K562 (cell line): ENCODE results near the gene TRIM25. TPM values are rescaled to one million over a fixed set of nuclear protein-coding genes. Genes with fewer than 3 reads are reported as not detected.

Experiments
- CHD1 ChIP-seq: fragments of 200-600 bp; sonication (generic); IDR thresholded peaks from one replicate; pipeline ENCODE4 v1.6.1; 2012; ENCODE audit warnings: mild to moderate bottlenecking, moderate library complexity, low read length, inconsistent platforms
- HDGF ChIP-seq: fragments of 450-650 bp; IDR thresholded peaks from 2 replicates; pipeline ENCODE4 v1.6.1; 2016
- HNRNPK ChIP-seq: fragments of 200-400 bp; formaldehyde crosslinking; IDR thresholded peaks from one replicate; pipeline ENCODE4 v1.6.1; 2018; ENCODE audit warnings: mild to moderate bottlenecking, low read depth, low read length; ENCODE audit not compliant: poor library complexity, severe bottlenecking
- MBD2 ChIP-seq: sonication (generic); IDR thresholded peaks from 2 replicates; pipeline ENCODE4 v1.6.1; 2016; ENCODE audit warnings: low read depth, borderline replicate concordance
- MTA2 ChIP-seq: fragments of 450-650 bp; IDR thresholded peaks from 2 replicates; pipeline ENCODE4 v1.6.1; 2016; ENCODE audit warnings: low read depth
- NR2C1 ChIP-seq, 2 experiments: fragments of 450-650 bp; IDR thresholded peaks; 2 replicates each; pipeline ENCODE4 v1.6.1; 2017; ENCODE audit warnings: mild to moderate bottlenecking in 2 of 2, antibody characterized with exemption in 1 of 2, inconsistent platforms in 1 of 2, missing compliant biosample characterization in 1 of 2, missing genetic modification characterization in 1 of 2
- PTTG1 ChIP-seq: fragments of 450-650 bp; IDR thresholded peaks from 2 replicates; pipeline ENCODE4 v1.6.1; 2016; ENCODE audit warnings: low read depth, mild to moderate bottlenecking, missing genetic modification characterization, missing compliant biosample characterization
- RBM17 ChIP-seq: fragments of 200-400 bp; formaldehyde crosslinking; IDR thresholded peaks from 2 replicates; pipeline ENCODE4 v1.6.1; 2017; ENCODE audit warnings: low read depth, mild to moderate bottlenecking, low read length, borderline replicate concordance
- SMC3 ChIP-seq: conservative IDR thresholded peaks from 2 replicates; pipeline ENCODE4 v1.6.1; 2011; ENCODE audit warnings: low read depth, low read length, improper control_type of control experiment; ENCODE audit not compliant: insufficient read depth
- TCF3 ChIP-seq: sonication (generic); formaldehyde crosslinking; IDR thresholded peaks from 2 replicates; pipeline ENCODE4 v1.4.0; 2020; ENCODE audit warnings: mild to moderate bottlenecking, missing genetic modification reagents
- TEAD2 ChIP-seq: fragments of 450-650 bp; IDR thresholded peaks from 2 replicates; pipeline ENCODE4 v1.6.1; 2016; ENCODE audit warnings: missing genetic modification characterization, control low read depth, missing compliant biosample characterization
- TSC22D4 ChIP-seq: fragments of 450-650 bp; IDR thresholded peaks from 2 replicates; pipeline ENCODE4 v1.6.1; 2016; ENCODE audit warnings: missing genetic modification characterization, missing biosample characterization, control low read depth
- ZC3H8 ChIP-seq: fragments of 450-650 bp; IDR thresholded peaks from 2 replicates; pipeline ENCODE4 v1.6.1; 2017
- ZFP36 ChIP-seq: fragments of 150-350 bp; IDR thresholded peaks from 2 replicates; pipeline ENCODE4 v1.6.1; 2018; ENCODE audit warnings: low read length, low read depth; ENCODE audit not compliant: partially characterized antibody
- ZKSCAN1 ChIP-seq: fragments of 150-350 bp; IDR thresholded peaks from 2 replicates; pipeline ENCODE4 v1.6.1; 2016; ENCODE audit warnings: low read depth, low read length
- ZNF23 ChIP-seq: fragments of 250-450 bp; sonication (Bioruptor Pico); IDR thresholded peaks from 2 replicates; pipeline ENCODE4 v1.4.0; 2020; ENCODE audit warnings: mild to moderate bottlenecking
- ZNF282 ChIP-seq: sonication (generic); formaldehyde crosslinking; IDR thresholded peaks from 2 replicates; pipeline ENCODE4 v1.8.1; 2023; ENCODE audit warnings: missing genetic modification reagents
- ZNF764 ChIP-seq: fragments of 250-450 bp; sonication (Bioruptor Pico); IDR thresholded peaks from 2 replicates; pipeline ENCODE4 v1.4.0; 2020; ENCODE audit warnings: low read depth, mild to moderate bottlenecking, moderate library complexity
- polyA plus RNA-seq, 8 experiments: library from polyadenylated mRNA; depleted of rRNA in 4 of 8; stranded (reverse) in 5 of 8; unstranded in 3 of 8; fragments of >200 nt; fragmentation: Nextera tagmentation in 2 of 8; fragmentation: Illumina TruSeq in 1 of 8; extraction: Ambion mirVana in 2 of 8; extraction: Trizol in 1 of 8; gene quantifications; 2 replicates each; pipeline versions ENCODE4 v1.2.1 to v1.2.3, GENCODE V29; 2011 to 2014; ENCODE audit warnings: inconsistent platforms in 1 of 8, missing spikeins in 1 of 8
- total RNA-seq, 7 experiments: library from RNA; depleted of rRNA in 6 of 7; stranded (reverse); fragments of >200 nt in 6 of 7; fragmentation: Illumina TruSeq in 2 of 7; extraction: Trizol in 2 of 7; gene quantifications; 2 replicates each; pipeline versions ENCODE4 v1.2.1 to v1.2.3, GENCODE V29; 2011 to 2021; ENCODE audit warnings: low replicate concordance in 1 of 7
- TF ChIP-seq, protein P1 (sequence below): fragments of 250-450 bp; sonication (Bioruptor Pico); IDR thresholded peaks from 2 replicates; pipeline ENCODE4 v1.4.0; 2020; ENCODE audit warnings: mild to moderate bottlenecking
- TF ChIP-seq, protein P2 (sequence below): fragments of 200-800 bp; sonication (Bioruptor generic); IDR thresholded peaks from 2 replicates; pipeline ENCODE4 v1.6.1; 2017; ENCODE audit warnings: missing genetic modification characterization, missing compliant biosample characterization
- TF ChIP-seq, protein P3 (sequence below): sonication (generic); formaldehyde crosslinking; IDR thresholded peaks from 2 replicates; pipeline ENCODE4 v1.8.1; 2023; ENCODE audit warnings: missing genetic modification reagents, mild to moderate bottlenecking, borderline replicate concordance

TRIM25 gene
- total and polyA plus RNA-seq, 9 of the 15 experiments (the other 6 are each of a cell fraction or from before 2014, with no cell fraction given) = 5.9 to 49.5 (median 24.5) TPM

DNA sequence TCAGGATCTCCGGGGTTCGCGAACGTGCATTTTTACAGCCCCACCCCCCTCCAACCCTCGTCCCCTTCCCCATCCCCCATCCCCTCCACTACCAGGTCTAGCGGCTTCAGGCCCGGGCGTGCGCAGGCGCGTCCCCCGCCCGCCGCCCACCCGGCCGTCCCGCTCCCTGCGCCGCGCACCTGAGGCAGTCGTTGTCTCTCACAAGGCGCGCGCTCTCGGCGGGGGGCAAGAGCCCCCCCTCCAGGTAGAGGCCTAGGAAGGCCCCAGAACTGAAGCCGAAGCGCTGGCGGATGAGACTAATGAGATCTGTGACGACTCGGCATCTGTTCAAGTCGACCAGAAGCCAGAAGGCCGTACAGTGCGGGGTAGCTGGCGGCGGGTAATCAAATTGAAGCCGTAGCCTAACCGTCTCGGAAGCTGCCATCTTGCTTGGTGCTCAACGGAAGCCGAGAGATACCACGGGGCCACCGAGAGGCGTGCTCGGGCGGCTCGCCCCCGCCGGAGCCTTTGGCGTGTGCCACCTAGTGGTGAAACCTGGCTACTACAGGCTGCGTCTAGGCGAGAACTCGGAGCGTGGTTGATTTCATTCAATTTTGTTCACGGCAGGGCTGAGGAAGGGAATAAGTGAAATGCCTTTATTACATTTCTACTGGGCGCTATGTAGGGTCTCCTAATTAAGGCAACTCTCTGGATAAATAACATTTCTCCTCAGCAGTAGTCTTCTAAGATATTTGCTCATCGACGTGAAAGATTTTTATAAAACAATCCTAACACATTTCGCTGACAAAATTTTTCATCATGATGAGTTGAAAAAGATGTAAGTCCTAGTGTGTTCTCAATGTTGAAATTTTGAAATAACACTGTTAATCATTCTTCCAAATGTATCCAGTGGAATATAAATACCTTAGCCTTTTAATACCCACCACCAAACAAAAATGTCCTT is 47.0 kb upstream of the TRIM25 start, which contains the start of gene COIL (continued):
- TF ChIP-seq HNRNPK (no peak), ZNF282 (no peak), TEAD2 (tag) (no peak), MTA2 (no peak), NR2C1 (IDR thresholded peaks at IDR 0.05) (no peak), NR2C1 (tag; IDR thresholded peaks at IDR 0.05) (peak; percentile 41; the same call in 1 of the 2 replicates), ZKSCAN1 (no peak), ZNF23 (no peak), ZFP36 (no peak), ZNF764 (CRISPR knock-in tag) (no peak), HDGF (no peak), PTTG1 (tag) (no peak), ZC3H8 (no peak), TCF3 (CRISPR knock-in tag) (no peak; the same call in 1 of the 2 replicates), SMC3 (peak; percentile 57; the same call in 1 of the 2 replicates), CHD1 (no peak), MBD2 (peak; percentile 14; the same call in 1 of the 2 replicates), TSC22D4 (tag) (no peak), RBM17 (no peak)
- TF ChIP-seq, protein P1, sequence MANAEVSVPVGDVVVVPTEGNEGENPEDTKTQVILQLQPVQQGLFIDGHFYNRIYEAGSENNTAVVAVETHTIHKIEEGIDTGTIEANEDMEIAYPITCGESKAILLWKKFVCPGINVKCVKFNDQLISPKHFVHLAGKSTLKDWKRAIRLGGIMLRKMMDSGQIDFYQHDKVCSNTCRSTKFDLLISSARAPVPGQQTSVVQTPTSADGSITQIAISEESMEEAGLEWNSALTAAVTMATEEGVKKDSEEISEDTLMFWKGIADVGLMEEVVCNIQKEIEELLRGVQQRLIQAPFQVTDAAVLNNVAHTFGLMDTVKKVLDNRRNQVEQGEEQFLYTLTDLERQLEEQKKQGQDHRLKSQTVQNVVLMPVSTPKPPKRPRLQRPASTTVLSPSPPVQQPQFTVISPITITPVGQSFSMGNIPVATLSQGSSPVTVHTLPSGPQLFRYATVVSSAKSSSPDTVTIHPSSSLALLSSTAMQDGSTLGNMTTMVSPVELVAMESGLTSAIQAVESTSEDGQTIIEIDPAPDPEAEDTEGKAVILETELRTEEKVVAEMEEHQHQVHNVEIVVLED (CRISPR knock-in tag) = no peak
- TF ChIP-seq, protein P2, sequence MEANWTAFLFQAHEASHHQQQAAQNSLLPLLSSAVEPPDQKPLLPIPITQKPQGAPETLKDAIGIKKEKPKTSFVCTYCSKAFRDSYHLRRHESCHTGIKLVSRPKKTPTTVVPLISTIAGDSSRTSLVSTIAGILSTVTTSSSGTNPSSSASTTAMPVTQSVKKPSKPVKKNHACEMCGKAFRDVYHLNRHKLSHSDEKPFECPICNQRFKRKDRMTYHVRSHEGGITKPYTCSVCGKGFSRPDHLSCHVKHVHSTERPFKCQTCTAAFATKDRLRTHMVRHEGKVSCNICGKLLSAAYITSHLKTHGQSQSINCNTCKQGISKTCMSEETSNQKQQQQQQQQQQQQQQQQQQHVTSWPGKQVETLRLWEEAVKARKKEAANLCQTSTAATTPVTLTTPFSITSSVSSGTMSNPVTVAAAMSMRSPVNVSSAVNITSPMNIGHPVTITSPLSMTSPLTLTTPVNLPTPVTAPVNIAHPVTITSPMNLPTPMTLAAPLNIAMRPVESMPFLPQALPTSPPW (CRISPR knock-in tag) = peak; percentile 98
- TF ChIP-seq, protein P3, sequence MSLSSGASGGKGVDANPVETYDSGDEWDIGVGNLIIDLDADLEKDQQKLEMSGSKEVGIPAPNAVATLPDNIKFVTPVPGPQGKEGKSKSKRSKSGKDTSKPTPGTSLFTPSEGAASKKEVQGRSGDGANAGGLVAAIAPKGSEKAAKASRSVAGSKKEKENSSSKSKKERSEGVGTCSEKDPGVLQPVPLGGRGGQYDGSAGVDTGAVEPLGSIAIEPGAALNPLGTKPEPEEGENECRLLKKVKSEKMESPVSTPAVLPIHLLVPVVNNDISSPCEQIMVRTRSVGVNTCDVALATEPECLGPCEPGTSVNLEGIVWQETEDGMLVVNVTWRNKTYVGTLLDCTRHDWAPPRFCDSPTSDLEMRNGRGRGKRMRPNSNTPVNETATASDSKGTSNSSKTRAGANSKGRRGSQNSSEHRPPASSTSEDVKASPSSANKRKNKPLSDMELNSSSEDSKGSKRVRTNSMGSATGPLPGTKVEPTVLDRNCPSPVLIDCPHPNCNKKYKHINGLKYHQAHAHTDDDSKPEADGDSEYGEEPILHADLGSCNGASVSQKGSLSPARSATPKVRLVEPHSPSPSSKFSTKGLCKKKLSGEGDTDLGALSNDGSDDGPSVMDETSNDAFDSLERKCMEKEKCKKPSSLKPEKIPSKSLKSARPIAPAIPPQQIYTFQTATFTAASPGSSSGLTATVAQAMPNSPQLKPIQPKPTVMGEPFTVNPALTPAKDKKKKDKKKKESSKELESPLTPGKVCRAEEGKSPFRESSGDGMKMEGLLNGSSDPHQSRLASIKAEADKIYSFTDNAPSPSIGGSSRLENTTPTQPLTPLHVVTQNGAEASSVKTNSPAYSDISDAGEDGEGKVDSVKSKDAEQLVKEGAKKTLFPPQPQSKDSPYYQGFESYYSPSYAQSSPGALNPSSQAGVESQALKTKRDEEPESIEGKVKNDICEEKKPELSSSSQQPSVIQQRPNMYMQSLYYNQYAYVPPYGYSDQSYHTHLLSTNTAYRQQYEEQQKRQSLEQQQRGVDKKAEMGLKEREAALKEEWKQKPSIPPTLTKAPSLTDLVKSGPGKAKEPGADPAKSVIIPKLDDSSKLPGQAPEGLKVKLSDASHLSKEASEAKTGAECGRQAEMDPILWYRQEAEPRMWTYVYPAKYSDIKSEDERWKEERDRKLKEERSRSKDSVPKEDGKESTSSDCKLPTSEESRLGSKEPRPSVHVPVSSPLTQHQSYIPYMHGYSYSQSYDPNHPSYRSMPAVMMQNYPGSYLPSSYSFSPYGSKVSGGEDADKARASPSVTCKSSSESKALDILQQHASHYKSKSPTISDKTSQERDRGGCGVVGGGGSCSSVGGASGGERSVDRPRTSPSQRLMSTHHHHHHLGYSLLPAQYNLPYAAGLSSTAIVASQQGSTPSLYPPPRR (CRISPR knock-in tag) = no peak
